HCT116 (cell line): ENCODE results near the gene IGSF9. TPM values are rescaled to one million over a fixed set of nuclear protein-coding genes. Genes with fewer than 3 reads are reported as not detected.

Source experiments
- ATAC-seq: fragments of 200-7000 bp; cut with Tn5 transposase; 2 replicates; pipeline ENCODE4 v1.9.1; 2020; ENCODE audit warnings: mild to moderate bottlenecking, moderate library complexity
- BruUV-seq: library from RNA; stranded (reverse); fragments of 400-500 nt; replicated peaks from 2 replicates; lab custom pipeline; 2021; lab: Mats Ljungman, UMichigan
- CTCF ChIA-PET: fragments of 300-600 bp; sonication (Branson Sonifier 250); formaldehyde crosslinking; loops from one replicate; lab custom pipeline; 2021; ENCODE audit warnings: antibody characterized with exemption; lab: Charles Lee
- POLR2A ChIA-PET: fragments of 300-600, 350-600 bp; sonication (Branson Sonifier 250); formaldehyde crosslinking; loops from one replicate; lab custom pipeline; 2021; ENCODE audit warnings: antibody characterized with exemption; lab: Charles Lee
- RAD21 ChIA-PET, 2 experiments: fragments of 300-600 bp; sonication (Branson Sonifier 250); formaldehyde crosslinking; loops; one replicate each; lab custom pipeline; 2023; ENCODE audit warnings: low total read pairs in 2 of 2; ENCODE audit not compliant: uncharacterized antibody in 2 of 2, unreplicated experiment in 2 of 2, low non-redundant PET in 1 of 2; lab: Charles Lee
- DNase-seq: peaks from one replicate; pipeline ENCODE4 v3.0.0-alpha.2; 2010; ENCODE audit warnings: low read depth, low spot score
- H2AFZ ChIP-seq: fragments of 200-600 bp; shearing (Covaris generic), sonication (generic); 2 replicates; pipeline ENCODE4 v1.6.1; 2017; ENCODE audit warnings: low read depth, mixed run types, mixed read lengths, antibody characterized with exemption, low read length; ENCODE audit not compliant: poor library complexity, severe bottlenecking
- H3K27ac ChIP-seq: 2 replicates; pipeline ENCODE4 v1.5.1; 2012; ENCODE audit warnings: low read depth, low read length
- H3K27me3 ChIP-seq: fragments of 200-600 bp; sonication (generic); 2 replicates; pipeline ENCODE4 v1.6.1; 2016; ENCODE audit warnings: mixed run types, low read length, mixed read lengths; ENCODE audit not compliant: insufficient read depth
- H3K36me3 ChIP-seq, 2 experiments: fragments of 200-500 bp in 1 of 2; fragments of 200-600 bp in 1 of 2; sonication (Bioruptor generic) in 1 of 2; sonication (generic) in 1 of 2; 2 replicates each; pipeline versions ENCODE4 v1.5.1 to v1.6.1; 2014 to 2016; ENCODE audit warnings: low read length in 2 of 2, inconsistent platforms in 1 of 2, mixed read lengths in 1 of 2, mixed run types in 1 of 2; ENCODE audit not compliant: insufficient read depth in 2 of 2, control insufficient read depth in 1 of 2
- H3K4me1 ChIP-seq, 2 experiments: fragments of 200-600 bp in 1 of 2; sonication (generic) in 1 of 2; 2 replicates each; pipeline versions ENCODE4 v1.5.1 to v1.6.1; 2012 to 2017; ENCODE audit warnings: low read length in 2 of 2, inconsistent platforms in 1 of 2, mild to moderate bottlenecking in 1 of 2, mixed read lengths in 1 of 2, mixed run types in 1 of 2, moderate library complexity in 1 of 2; ENCODE audit not compliant: insufficient read depth in 2 of 2, control insufficient read depth in 1 of 2
- H3K4me2 ChIP-seq: fragments of 200-600 bp; sonication (generic); 2 replicates; pipeline ENCODE4 v1.6.1; 2017; ENCODE audit warnings: mixed run types, low read length, mixed read lengths
- H3K4me3 ChIP-seq, 2 experiments: fragments of 200-600 bp in 1 of 2; sonication (generic) in 1 of 2; replicated peaks in 1 of 2; 2 replicates each; pipeline ENCODE4 v1.5.1; 2011 to 2016; ENCODE audit warnings: low read length in 2 of 2, control low read depth in 1 of 2, low read depth in 1 of 2, mild to moderate bottlenecking in 1 of 2, mixed read lengths in 1 of 2, mixed run types in 1 of 2
- H3K79me2 ChIP-seq: fragments of 200-600 bp; sonication (generic); 2 replicates; pipeline ENCODE4 v1.6.1; 2017; ENCODE audit warnings: mild to moderate bottlenecking, mixed run types, low read length, moderate library complexity, mixed read lengths; ENCODE audit not compliant: insufficient read depth
- H3K9ac ChIP-seq: fragments of 200-600 bp; sonication (generic); 2 replicates; pipeline ENCODE4 v1.6.1; 2016; ENCODE audit warnings: low read length, mixed read lengths
- H3K9me2 ChIP-seq: fragments of 200-600 bp; sonication (generic), shearing (Covaris generic); 2 replicates; pipeline ENCODE4 v1.6.1; 2017; ENCODE audit warnings: mixed run types, mild to moderate bottlenecking, moderate library complexity; ENCODE audit not compliant: insufficient read depth
- H3K9me3 ChIP-seq, 2 experiments: fragments of 200-500 bp in 1 of 2; fragments of 200-600 bp in 1 of 2; sonication (Bioruptor generic) in 1 of 2; sonication (generic) in 1 of 2; 2 replicates each; pipeline ENCODE4 v1.6.1; 2014 to 2017; ENCODE audit warnings: low read length in 2 of 2, mixed read lengths in 2 of 2, inconsistent platforms in 1 of 2, low read depth in 1 of 2, mild to moderate bottlenecking in 1 of 2, mixed run types in 1 of 2, moderate library complexity in 1 of 2; ENCODE audit not compliant: control insufficient read depth in 1 of 2, insufficient read depth in 1 of 2
- H4K20me1 ChIP-seq: fragments of 200-600 bp; sonication (generic), shearing (Covaris generic); 2 replicates; pipeline ENCODE4 v1.6.1; 2017; ENCODE audit warnings: mixed run types, mild to moderate bottlenecking, moderate library complexity; ENCODE audit not compliant: insufficient read depth
- CEBPB ChIP-seq: IDR thresholded peaks from 2 replicates; pipeline ENCODE4 v1.6.1; 2012; ENCODE audit warnings: low read depth
- EGR1 ChIP-seq: IDR thresholded peaks from 2 replicates; pipeline ENCODE4 v1.6.1; 2012; ENCODE audit warnings: low read depth
- ELF1 ChIP-seq: IDR thresholded peaks from 2 replicates; pipeline ENCODE4 v1.6.1; 2012; ENCODE audit warnings: low read depth, borderline replicate concordance
- FOSL1 ChIP-seq: IDR thresholded peaks from 2 replicates; pipeline ENCODE4 v1.6.1; 2012; ENCODE audit warnings: low read depth
- POLR2A ChIP-seq: IDR thresholded peaks from 2 replicates; pipeline ENCODE4 v1.7.0; 2011; ENCODE audit warnings: borderline replicate concordance; ENCODE audit not compliant: insufficient read depth, insufficient read length; ENCODE audit errors: extremely low read depth
- POLR2AphosphoS5 ChIP-seq: IDR thresholded peaks from 2 replicates; pipeline ENCODE4 v1.6.1; 2011; ENCODE audit warnings: mild to moderate bottlenecking, low read depth, low read length, moderate library complexity
- RAD21 ChIP-seq: IDR thresholded peaks from 2 replicates; pipeline ENCODE4 v1.6.1; 2012; ENCODE audit warnings: low read depth, mild to moderate bottlenecking
- SIN3A ChIP-seq: IDR thresholded peaks from 2 replicates; pipeline ENCODE4 v1.6.1; 2012; ENCODE audit warnings: low read depth
- SP1 ChIP-seq: IDR thresholded peaks from 2 replicates; pipeline ENCODE4 v1.6.1; 2012; ENCODE audit warnings: low read depth
- TCF7L2 ChIP-seq: IDR thresholded peaks from 2 replicates; pipeline ENCODE4 v1.7.0; 2011; ENCODE audit warnings: borderline replicate concordance, inconsistent platforms; ENCODE audit not compliant: insufficient read depth, insufficient read length; ENCODE audit errors: extremely low read depth
- ZFX ChIP-seq: fragments of 450-650 bp; IDR thresholded peaks from 2 replicates; pipeline ENCODE4 v1.6.1; 2017
- intact Hi-C: fragments of 100-400 bp; cut with micrococcal nuclease; formaldehyde crosslinking; loops from 2 replicates; pipeline ENCODE4 v1.10.0; 2022
- total RNA-seq: library from RNA; stranded (reverse); gene quantifications from one replicate; pipeline ENCODE4 v1.2.1, GENCODE V29; 2021; ENCODE audit not compliant: unreplicated experiment
- TF ChIP-seq, protein P1 (sequence below): IDR thresholded peaks from 2 replicates; pipeline ENCODE4 v1.6.1; 2012

IGSF9 gene
- total RNA-seq, 1 experiment from 2014 or later: 10.3 TPM

DNA sequence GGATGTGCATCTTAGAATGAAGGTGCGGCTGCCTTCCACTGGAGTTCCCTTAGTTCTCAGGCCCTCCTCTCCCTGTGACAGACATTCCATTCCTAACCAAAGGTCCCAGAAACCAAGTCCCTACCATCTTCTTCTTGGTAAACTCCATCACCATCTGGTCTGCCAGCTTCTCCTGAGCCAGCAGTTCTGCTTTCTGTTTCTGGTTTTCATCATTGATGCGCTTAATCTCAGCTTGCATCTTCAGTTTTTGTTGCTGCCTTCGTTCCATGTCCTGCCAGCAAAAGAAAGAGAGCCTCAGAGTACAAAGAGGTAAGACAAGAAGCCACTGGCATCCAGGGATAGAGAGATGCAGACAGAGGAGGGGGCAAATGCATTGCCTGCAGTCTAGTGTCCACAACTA lies 65.0 kb downstream of the IGSF9 start (continued):
- no peak for TF ChIP-seq TCF7L2
- TF ChIP-seq ELF1: no peak
- TF ChIP-seq, protein P1, sequence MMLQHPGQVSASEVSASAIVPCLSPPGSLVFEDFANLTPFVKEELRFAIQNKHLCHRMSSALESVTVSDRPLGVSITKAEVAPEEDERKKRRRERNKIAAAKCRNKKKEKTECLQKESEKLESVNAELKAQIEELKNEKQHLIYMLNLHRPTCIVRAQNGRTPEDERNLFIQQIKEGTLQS: no peak
- no peak for TF ChIP-seq POLR2AphosphoS5
- no peak for TF ChIP-seq ZFX
- no peak for TF ChIP-seq POLR2A
- no peak for TF ChIP-seq EGR1
- no peak for TF ChIP-seq RAD21
- no peak for TF ChIP-seq SIN3A
- TF ChIP-seq SP1: no peak

DNA sequence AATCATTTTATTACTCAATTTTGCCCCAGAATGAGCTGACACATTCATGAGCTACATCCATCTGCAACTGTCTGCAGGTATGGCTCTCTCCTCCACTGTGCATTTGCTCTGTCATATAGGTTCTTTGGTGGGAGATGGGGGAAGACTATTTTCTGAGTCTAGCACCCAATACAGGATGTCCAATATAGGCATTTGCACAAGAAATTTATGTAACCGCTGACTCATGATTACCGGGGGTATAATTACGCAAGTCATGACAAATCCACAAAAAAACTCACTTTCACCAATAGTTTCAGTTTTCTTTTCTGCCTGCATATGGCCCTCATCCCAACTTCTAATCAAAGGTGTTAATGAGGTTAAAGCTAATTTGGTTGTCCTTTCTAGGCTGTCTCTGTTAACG lies 65.4 kb downstream of the IGSF9 start:
- Histone ChIP-seq H3K36me3 (no peaks in the 10 kb centered on the region), H3K9me3 (no peaks in the 10 kb centered on the region), H3K9ac (no peak overlapping the region), H3K4me1 (peaks cover 21 to 37% of the 10 kb centered on the region in 2 experiments), H3K4me2 (peak overlapping the region; percentile 10; the same call in 1 of the 2 replicates), H2AFZ (no peak overlapping the region), H3K79me2 (no peaks in the 10 kb centered on the region), H3K27ac (no peak overlapping the region)
- no peak for ATAC-seq
- intact Hi-C loops: no loop called here
- ChIA-PET RAD21 (no interaction called here), CTCF (interaction anchor here (1.3 to 1.9 kb wide), 3 partner anchors 11 to 90 kb away, joined by 3 to 5 read pairs (median 5); no protein-coding TSS in a partner anchor), POLR2A (no interaction called here)
- DNase-seq: no peak
- TF ChIP-seq CEBPB (peak; percentile 75), FOSL1 (peak; percentile 21; the same call in 1 of the 2 replicates), EGR1 (no peak)
- TF ChIP-seq, all 23 proteins: peak for 2
- H3K27me3 ChIP-seq: no peaks in the 10 kb centered on the region
- no peak overlapping the region for H3K4me3 ChIP-seq
- no TSS peak for BruUV-seq
- no peaks in the 10 kb centered on the region for H3K9me2 ChIP-seq
- H4K20me1 ChIP-seq: no peaks in the 10 kb centered on the region
